ENCODE results near the gene PPP1R3C. TPM values are rescaled to one million over a fixed set of nuclear protein-coding genes. Genes with fewer than 3 reads are reported as not detected.
A peak's percentile ranks its signal among the peaks of the same experiment; 100 is the strongest.

Gene PPP1R3C
- total and polyA plus RNA-seq, 7 donors = 38.5 to 359 (median 111) TPM

- peak overlapping the region; percentile 95 for H3K27ac ChIP-seq
- 15 to 33% (median 24%) methylated on average over 9 of the region's 9 CpGs for WGBS, 3 donors
- peak in 1 of 2 donors; percentile 59 for DNase-seq
- H3K4me3 ChIP-seq = peak overlapping the region; percentile 14
- H3K9me3 ChIP-seq = no peaks in the 10 kb centered on the region
- peaks cover 66% of the 10 kb centered on the region for H3K4me1 ChIP-seq
- ATAC-seq = peak; percentile 42 to 61 (median 51)
- intact Hi-C loops (cut with DNase I) = loop anchor here (2.0 kb wide), 1 partner anchor 45 kb away; the partner anchor contains the start of gene PPP1R3C (in 2 of the 2)
- H3K36me3 ChIP-seq (ENCODE audit: insufficient read depth in 1 of 2, low read depth in 1 of 2) = no peaks in the 10 kb centered on the region
- H3K27me3 ChIP-seq (ENCODE audit: insufficient read depth in 3 of 3, low read length in 2 of 3) = no peaks in the 10 kb centered on the region
- TF ChIP-seq CTCF (IDR thresholded peaks at IDR 0.05) = no peak
Measured at GRCh38 chr10:91587710-91588638, 44.9 kb downstream of the PPP1R3C start.

DNA sequence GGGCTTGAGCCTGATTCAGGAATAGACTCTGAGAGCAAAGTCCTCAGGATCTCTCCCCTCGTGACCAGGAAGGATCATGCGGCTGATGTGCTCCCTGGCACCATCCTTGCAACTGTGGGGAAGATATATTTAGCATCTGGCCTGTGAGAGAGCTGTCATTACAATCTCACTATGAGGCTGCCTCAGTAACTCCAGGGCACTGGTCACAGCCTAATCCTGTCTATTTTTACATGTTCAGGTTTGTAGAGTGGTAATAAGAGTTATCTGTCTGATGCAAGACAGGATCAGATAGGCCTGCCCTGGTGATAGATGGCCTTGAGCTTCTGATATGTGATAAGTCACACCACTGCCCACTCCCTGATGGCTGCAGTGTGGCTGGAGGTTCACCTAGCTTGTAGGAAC is 50.7 kb downstream of the PPP1R3C start:
- H3K4me3 ChIP-seq = no peak overlapping the region
- intact Hi-C loops (cut with DNase I) = no loop called here

DNA sequence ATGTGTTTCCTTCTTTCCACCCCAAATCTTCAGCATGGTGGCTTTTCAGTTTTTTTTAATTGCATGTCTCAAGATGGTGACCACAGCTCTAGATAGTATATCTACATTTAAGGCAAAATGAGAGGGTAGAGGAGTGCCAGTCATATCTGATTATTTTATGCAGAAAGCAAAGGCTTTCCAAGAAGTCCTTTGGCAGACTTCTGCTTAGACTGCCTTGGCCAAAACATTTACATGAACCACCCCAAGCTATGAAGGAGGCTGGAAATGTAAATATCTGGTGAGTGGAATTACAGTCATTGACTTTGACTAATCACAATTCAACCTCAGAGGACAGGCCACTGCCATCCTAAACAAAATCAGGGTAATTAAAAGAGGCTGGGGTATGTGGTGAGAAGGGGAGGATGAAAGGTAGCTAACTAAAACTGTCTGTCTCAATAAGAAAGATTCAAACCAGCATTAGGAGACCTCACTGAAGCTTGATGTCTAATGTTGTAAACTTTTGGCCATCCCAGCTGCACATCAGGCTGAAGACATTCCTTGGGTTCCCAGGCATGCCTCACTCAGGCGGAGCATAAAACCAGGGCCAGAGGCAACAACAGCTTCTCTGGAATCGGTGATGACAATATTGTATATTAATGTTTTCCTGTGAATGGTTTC is 53.4 kb downstream of the PPP1R3C start:
- 74 to 85% (median 84%) methylated on average over 2 of the region's 2 CpGs for WGBS, 3 donors
- DNase-seq = no peak
- H3K4me3 ChIP-seq = no peak overlapping the region
- peaks cover 47% of the 10 kb centered on the region for H3K4me1 ChIP-seq
- TF ChIP-seq CTCF (IDR thresholded peaks at IDR 0.05) = no peak
- H3K27me3 ChIP-seq (ENCODE audit: insufficient read depth in 3 of 3, low read length in 2 of 3) = no peaks in the 10 kb centered on the region
- peak overlapping the region; percentile 56 for H3K27ac ChIP-seq
- H3K9me3 ChIP-seq = no peaks in the 10 kb centered on the region
- ATAC-seq = no peak
- intact Hi-C loops (cut with DNase I) = no loop called here
- H3K36me3 ChIP-seq (ENCODE audit: insufficient read depth in 1 of 2, low read depth in 1 of 2) = no peaks in the 10 kb centered on the region

More for the DNA sequence above, 50.7 kb downstream of the PPP1R3C start:
- TF ChIP-seq CTCF (IDR thresholded peaks at IDR 0.05) = no peak
- no peaks in the 10 kb centered on the region for H3K27me3 ChIP-seq (ENCODE audit: insufficient read depth in 3 of 3, low read length in 2 of 3)
- H3K36me3 ChIP-seq (ENCODE audit: insufficient read depth in 1 of 2, low read depth in 1 of 2) = no peaks in the 10 kb centered on the region
- peak overlapping the region; percentile 95 for H3K27ac ChIP-seq
- peaks cover 37% of the 10 kb centered on the region for H3K4me1 ChIP-seq
- no peaks in the 10 kb centered on the region for H3K9me3 ChIP-seq
- DNase-seq (peak; percentile 64 to 88), ATAC-seq (peak; percentile 96 to 98 (median 97))
- 21 to 36% (median 22%) methylated on average over 2 of the region's 2 CpGs for WGBS, 3 donors

Other genes with a start within 250 kb of the PPP1R3C start
- 10 to 100 TPM in 2 of 4 donors, 1 to 10 TPM in 2; 5.9 to 15.0 (median 10.8) TPM for gene HECTD2, start 222.7 kb downstream of the PPP1R3C start, total RNA-seq
- gene HECTD2, start 222.7 kb downstream of the PPP1R3C start, polyA plus RNA-seq = 1 to 10 TPM; 1.7 to 6.8 (median 2.0) TPM
- gene TNKS2, start 165.4 kb upstream of the PPP1R3C start, total RNA-seq = 10 to 100 TPM; 29.8 to 49.5 (median 35.8) TPM
- gene TNKS2, start 165.4 kb upstream of the PPP1R3C start, polyA plus RNA-seq = 10 to 100 TPM in 2 of 3 donors, 1 to 10 TPM in 1; 6.3 to 20.8 (median 11.8) TPM

All from psoas muscle (tissue), 8 donors.